SU-DHL-6 (cell line): ENCODE measurements around the gene MYH11.

ENCODE experiments used
- H2AFZ ChIP-seq: fragments of 200-600 bp; sonication (generic); 2 replicates; pipeline ENCODE4 v1.6.1; 2014; ENCODE audit warnings: low read depth, mild to moderate bottlenecking, moderate library complexity, mixed read lengths, antibody characterized with exemption, low read length; ENCODE audit not compliant: severe bottlenecking
- H3F3A ChIP-seq: fragments of 200-600 bp; shearing (Covaris generic); 2 replicates; pipeline ENCODE4 v1.6.0; 2016; ENCODE audit warnings: antibody characterized with exemption, mild to moderate bottlenecking; ENCODE audit not compliant: insufficient read depth
- H3K27ac ChIP-seq: fragments of 200-600 bp; sonication (generic); 2 replicates; pipeline ENCODE4 v1.5.1; 2016; ENCODE audit warnings: low read depth, mild to moderate bottlenecking, low read length, moderate library complexity, mixed read lengths
- H3K27me3 ChIP-seq: fragments of 200-600 bp; sonication (generic), shearing (Covaris generic); 2 replicates; pipeline ENCODE4 v1.6.0; 2014; ENCODE audit warnings: mild to moderate bottlenecking, low read length
- H3K36me3 ChIP-seq: fragments of 200-600 bp; sonication (generic); 2 replicates; pipeline ENCODE4 v1.6.1; 2014; ENCODE audit warnings: mild to moderate bottlenecking, low read length, mixed read lengths
- H3K4me2 ChIP-seq: fragments of 300-600, 200-600 bp; shearing (Covaris generic), sonication (generic); 2 replicates; pipeline ENCODE4 v1.6.0; 2014; ENCODE audit warnings: low read length, low read depth, mild to moderate bottlenecking; ENCODE audit not compliant: poor library complexity, severe bottlenecking
- H3K4me3 ChIP-seq: fragments of 200-600 bp; sonication (generic); 2 replicates; pipeline ENCODE4 v1.5.1; 2014; ENCODE audit warnings: antibody characterized with exemption, low read length, mild to moderate bottlenecking, mixed read lengths; ENCODE audit not compliant: insufficient read depth, poor library complexity, severe bottlenecking
- H3K79me2 ChIP-seq: fragments of 200-600 bp; sonication (generic); 2 replicates; pipeline ENCODE4 v1.6.1; 2014; ENCODE audit warnings: mild to moderate bottlenecking, low read length, moderate library complexity; ENCODE audit not compliant: insufficient read depth
- H3K9ac ChIP-seq: fragments of 200-600 bp; sonication (generic); 2 replicates; pipeline ENCODE4 v1.7.0; 2014; ENCODE audit warnings: mild to moderate bottlenecking, low read length
- H3K9me2 ChIP-seq: fragments of 200-600 bp; sonication (generic); replicated peaks from 2 replicates; pipeline ENCODE4 v1.6.1; 2014; ENCODE audit warnings: low read length; ENCODE audit not compliant: insufficient read depth
- H3K9me3 ChIP-seq: fragments of 200-600 bp; sonication (generic); 2 replicates; pipeline ENCODE4 v1.6.1; 2014; ENCODE audit warnings: low read length, mixed read lengths; ENCODE audit not compliant: insufficient read depth
- H4K20me1 ChIP-seq: fragments of 200-600 bp; sonication (generic); 2 replicates; pipeline ENCODE4 v1.6.1; 2014; ENCODE audit warnings: low read depth, mild to moderate bottlenecking, antibody characterized with exemption, low read length, moderate library complexity, mixed read lengths
- CTCF ChIP-seq: fragments of 200-600 bp; sonication (generic); IDR thresholded peaks from one replicate; pipeline ENCODE4 v1.5.1; 2017; ENCODE audit warnings: antibody characterized with exemption, mild to moderate bottlenecking, low read length, moderate library complexity; ENCODE audit not compliant: insufficient read depth, poor library complexity, severe bottlenecking
- EZH2phosphoT487 ChIP-seq: fragments of 200-600 bp; sonication (generic), shearing (Covaris generic); conservative IDR thresholded peaks from 2 replicates; pipeline ENCODE4 v1.6.1; 2018; ENCODE audit warnings: mild to moderate bottlenecking, antibody characterized with exemption, low read length, moderate library complexity, mixed read lengths

Gene MYH11

GRCh38 chr16:15827299-15827698 lies 29.5 kb downstream of the MYH11 start:
- Histone ChIP-seq H3K79me2 (no peaks in the 10 kb centered on the region), H3K27me3 (no peaks in the 10 kb centered on the region), H3K36me3 (no peaks in the 10 kb centered on the region), H4K20me1 (no peaks in the 10 kb centered on the region), H3K9me3 (no peaks in the 10 kb centered on the region), H3K27ac (no peak overlapping the region), H3K4me3 (no peak overlapping the region), H3F3A (no peaks in the 10 kb centered on the region), H3K4me2 (no peak overlapping the region), H2AFZ (no peak overlapping the region), H3K9me2 (no peaks in the 10 kb centered on the region), H3K9ac (no peak overlapping the region)
- TF ChIP-seq CTCF (no peak), EZH2phosphoT487 (no peak)

GRCh38 chr16:15825750-15826305 lies 31.0 kb downstream of the MYH11 start:
- Histone ChIP-seq H3K79me2 (no peaks in the 10 kb centered on the region), H3K4me2 (no peak overlapping the region), H4K20me1 (no peaks in the 10 kb centered on the region), H3K4me3 (no peak overlapping the region), H2AFZ (no peak overlapping the region), H3F3A (no peaks in the 10 kb centered on the region), H3K9ac (no peak overlapping the region), H3K36me3 (no peaks in the 10 kb centered on the region), H3K9me2 (no peaks in the 10 kb centered on the region), H3K9me3 (no peaks in the 10 kb centered on the region), H3K27ac (no peak overlapping the region), H3K27me3 (no peaks in the 10 kb centered on the region)
- TF ChIP-seq EZH2phosphoT487 (no peak), CTCF (no peak)

GRCh38 chr16:15822957-15823356 lies 33.9 kb downstream of the MYH11 start:
- H3F3A ChIP-seq, result no peaks in the 10 kb centered on the region
- no peak overlapping the region for H3K4me3 ChIP-seq
- H3K4me2 ChIP-seq, result no peak overlapping the region
- H4K20me1 ChIP-seq, result no peaks in the 10 kb centered on the region
- no peaks in the 10 kb centered on the region for H3K9me2 ChIP-seq
- H3K27me3 ChIP-seq, result no peaks in the 10 kb centered on the region
- TF ChIP-seq CTCF, result no peak
- no peak for TF ChIP-seq EZH2phosphoT487
- H3K79me2 ChIP-seq, result no peaks in the 10 kb centered on the region
- H3K27ac ChIP-seq, result no peak overlapping the region
- H3K9ac ChIP-seq, result no peak overlapping the region
- H3K9me3 ChIP-seq, result no peaks in the 10 kb centered on the region
- H3K36me3 ChIP-seq, result no peaks in the 10 kb centered on the region
- no peak overlapping the region for H2AFZ ChIP-seq
